SK-N-SH treated with all-trans-retinoic acid at 6 μM for 48 hours (cell line): ENCODE measurements around the gene HTR7.

Source experiments
- ARNTL ChIP-seq: fragments of 450-650 bp; formaldehyde crosslinking; IDR thresholded peaks from 2 replicates; pipeline ENCODE4 v1.5.0; 2020; ENCODE audit warnings: low read depth, mild to moderate bottlenecking, moderate library complexity, borderline replicate concordance
- CSRNP3 ChIP-seq: fragments of 250-450 bp; sonication (Bioruptor Pico); IDR thresholded peaks from 2 replicates; pipeline ENCODE4 v1.5.1; 2021; ENCODE audit warnings: mild to moderate bottlenecking, moderate library complexity
- GLIS3 ChIP-seq: fragments of 250-450 bp; sonication (Bioruptor Pico); IDR thresholded peaks from 2 replicates; pipeline ENCODE4 v1.5.0; 2020; ENCODE audit warnings: mild to moderate bottlenecking, moderate library complexity
- ISL1 ChIP-seq: fragments of 250-450 bp; sonication (Bioruptor Pico); IDR thresholded peaks from 2 replicates; pipeline ENCODE4 v2.1.2; 2022; ENCODE audit warnings: mild to moderate bottlenecking, moderate library complexity
- PATZ1 ChIP-seq: fragments of 250-450 bp; sonication (Bioruptor Pico); IDR thresholded peaks from 2 replicates; pipeline ENCODE4 v1.8.0; 2020; ENCODE audit warnings: mild to moderate bottlenecking, moderate library complexity, borderline replicate concordance
- PPARA ChIP-seq: fragments of 250-450 bp; sonication (Bioruptor Pico); IDR thresholded peaks from 2 replicates; pipeline ENCODE4 v1.5.0; 2020; ENCODE audit warnings: mild to moderate bottlenecking, borderline replicate concordance
- RARB ChIP-seq: fragments of 250-450 bp; sonication (Bioruptor Pico); IDR thresholded peaks from 2 replicates; pipeline ENCODE4 v1.8.0; 2021; ENCODE audit warnings: mild to moderate bottlenecking, moderate library complexity
- SNAI2 ChIP-seq: fragments of 250-450 bp; sonication (Bioruptor Pico); IDR thresholded peaks from 2 replicates; pipeline ENCODE4 v1.5.0; 2020; ENCODE audit warnings: mild to moderate bottlenecking, moderate library complexity
- TCF4 ChIP-seq: fragments of 250-450 bp; sonication (Bioruptor Pico); IDR thresholded peaks from 2 replicates; pipeline ENCODE4 v1.8.0; 2021; ENCODE audit warnings: mild to moderate bottlenecking, moderate library complexity, borderline replicate concordance
- ZFP3 ChIP-seq: fragments of 250-450 bp; sonication (Bioruptor Pico); IDR thresholded peaks from 2 replicates; pipeline ENCODE4 v1.5.0; 2020; ENCODE audit warnings: mild to moderate bottlenecking, moderate library complexity
- ZFP30 ChIP-seq: fragments of 450-650 bp; formaldehyde crosslinking; IDR thresholded peaks from 2 replicates; pipeline ENCODE4 v1.5.0; 2022; ENCODE audit warnings: mild to moderate bottlenecking, moderate library complexity
- ZNF565 ChIP-seq: fragments of 450-650 bp; formaldehyde crosslinking; conservative IDR thresholded peaks from 2 replicates; pipeline ENCODE4 v1.5.0; 2020; ENCODE audit warnings: low read depth, mild to moderate bottlenecking, moderate library complexity

GRCh38 chr10:90866050-90866598 lies 8.3 kb upstream of the HTR7 start:
- TF ChIP-seq RARB (CRISPR knock-in tag) (no peak), PATZ1 (CRISPR knock-in tag) (no peak), PPARA (no peak), ARNTL (CRISPR knock-in tag) (no peak), ZNF565 (CRISPR knock-in tag) (no peak), CSRNP3 (CRISPR knock-in tag) (no peak), ZFP30 (CRISPR knock-in tag) (no peak), TCF4 (CRISPR knock-in tag) (no peak), SNAI2 (CRISPR knock-in tag) (no peak), ZFP3 (CRISPR knock-in tag) (no peak), GLIS3 (no peak), ISL1 (CRISPR knock-in tag) (no peak)
